ENCODE measurements around the gene ASIC2.

Gene ASIC2

GRCh38 chr17:33152783-33153182 lies 140.3 kb downstream of the ASIC2 start:
- TF ChIP-seq Cebpa-rat (IDR thresholded peaks at IDR 0.05), result no peak
- no peaks in the 10 kb centered on the region for H3K9me3 ChIP-seq
- no peak overlapping the region for H3K9ac ChIP-seq
- H3K4me1 ChIP-seq, result peaks cover 58% of the 10 kb centered on the region
- no peaks in the 10 kb centered on the region for H3K36me3 ChIP-seq
- peak overlapping the region; percentile 89 for H3K4me2 ChIP-seq
- peaks cover 20% of the 10 kb centered on the region; the same call in 1 of the 2 replicates for H4K20me1 ChIP-seq
- H3K27me3 ChIP-seq, result no peaks in the 10 kb centered on the region
- H3K27ac ChIP-seq, result 0 out of 2 replicates have a peak overlapping the region, but pooled peaks have one; percentile 11
- peak overlapping the region; percentile 53 for H3K4me3 ChIP-seq

DNA sequence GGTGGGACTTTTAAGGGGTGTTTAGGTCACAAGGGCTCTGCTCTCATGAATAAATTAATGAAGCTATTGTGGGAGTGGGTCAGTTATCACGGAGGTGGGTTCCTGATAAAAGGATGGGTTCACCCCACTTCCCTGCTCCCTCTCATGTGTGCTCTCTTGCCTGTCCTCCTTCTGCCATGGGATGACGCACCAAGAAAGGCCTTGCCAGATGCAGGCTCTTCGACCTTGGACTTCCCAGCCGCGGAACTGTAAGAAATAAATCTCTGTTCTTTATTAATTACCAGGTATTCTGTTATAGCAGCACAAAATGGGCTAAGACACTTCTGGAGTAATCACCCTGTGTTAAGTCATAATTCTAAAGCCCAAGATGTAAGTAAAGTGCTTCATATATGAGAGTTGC lies 141.5 kb downstream of the ASIC2 start:
- H3K27me3 ChIP-seq, result no peaks in the 10 kb centered on the region
- no peaks in the 10 kb centered on the region for H3K9me3 ChIP-seq
- H3K9ac ChIP-seq, result no peak overlapping the region
- no peak overlapping the region for H3K27ac ChIP-seq
- H3K36me3 ChIP-seq, result no peaks in the 10 kb centered on the region
- no peak for TF ChIP-seq Cebpa-rat (IDR thresholded peaks at IDR 0.05)
- peak overlapping the region; percentile 89 for H3K4me2 ChIP-seq
- peaks cover 58% of the 10 kb centered on the region for H3K4me1 ChIP-seq
- peaks cover 20% of the 10 kb centered on the region; the same call in 1 of the 2 replicates for H4K20me1 ChIP-seq
- H3K4me3 ChIP-seq, result peak overlapping the region; percentile 53; the same call in 1 of the 2 replicates

DNA sequence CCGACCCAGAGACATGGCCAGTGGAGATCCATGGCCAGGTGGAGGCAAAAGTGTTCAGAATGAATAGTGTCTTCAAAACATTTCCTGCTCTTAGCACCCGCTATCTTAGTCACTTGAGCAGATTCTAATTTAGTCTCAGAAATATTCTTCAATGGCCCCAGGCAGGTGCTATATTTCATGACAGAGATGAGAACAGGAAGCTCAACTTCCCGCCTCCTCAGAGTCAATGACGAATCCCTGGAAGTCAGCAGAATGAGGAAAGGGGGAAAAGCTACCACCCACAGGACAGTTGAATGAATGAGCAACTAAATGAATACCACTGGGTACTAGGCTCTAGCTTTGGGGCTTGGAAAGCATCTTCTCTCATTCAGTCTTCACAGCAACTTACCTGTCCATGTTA lies 147.2 kb downstream of the ASIC2 start:
- Histone ChIP-seq H3K4me1 (peaks cover 18% of the 10 kb centered on the region), H3K27ac (no peak overlapping the region), H3K27me3 (no peaks in the 10 kb centered on the region), H3K9ac (no peak overlapping the region), H4K20me1 (peaks cover 6% of the 10 kb centered on the region; the same call in 1 of the 2 replicates), H3K9me3 (no peaks in the 10 kb centered on the region), H3K4me2 (no peak overlapping the region), H3K36me3 (no peaks in the 10 kb centered on the region), H3K4me3 (no peak overlapping the region)
- no peak for TF ChIP-seq Cebpa-rat (IDR thresholded peaks at IDR 0.05)

GRCh38 chr17:33144837-33145236 lies 148.3 kb downstream of the ASIC2 start:
- TF ChIP-seq Cebpa-rat (IDR thresholded peaks at IDR 0.05), result no peak
- Histone ChIP-seq H3K27ac (no peak overlapping the region), H3K9ac (no peak overlapping the region), H3K4me2 (no peak overlapping the region), H3K27me3 (no peaks in the 10 kb centered on the region), H3K4me1 (peaks cover 18% of the 10 kb centered on the region), H3K9me3 (no peaks in the 10 kb centered on the region), H3K4me3 (no peak overlapping the region), H4K20me1 (peaks cover 17% of the 10 kb centered on the region; the same call in 1 of the 2 replicates), H3K36me3 (no peaks in the 10 kb centered on the region)

GRCh38 chr17:33142705-33143299 lies 150.3 kb downstream of the ASIC2 start:
- TF ChIP-seq Cebpa-rat (IDR thresholded peaks at IDR 0.05), result no peak
- Histone ChIP-seq H3K9ac (no peak overlapping the region), H3K4me1 (peaks cover 19% of the 10 kb centered on the region), H3K36me3 (no peaks in the 10 kb centered on the region), H3K4me2 (no peak overlapping the region), H4K20me1 (peaks cover 31% of the 10 kb centered on the region; the same call in 1 of the 2 replicates), H3K4me3 (no peak overlapping the region), H3K27me3 (no peaks in the 10 kb centered on the region), H3K27ac (no peak overlapping the region), H3K9me3 (no peaks in the 10 kb centered on the region)

- H3K4me1 ChIP-seq, result peaks cover 26% of the 10 kb centered on the region
- no peaks in the 10 kb centered on the region for H3K9me3 ChIP-seq
- H3K4me2 ChIP-seq, result peak overlapping the region; percentile 59
- no peak overlapping the region for H3K27ac ChIP-seq
- no peaks in the 10 kb centered on the region for H3K27me3 ChIP-seq
- no peak for TF ChIP-seq Cebpa-rat (IDR thresholded peaks at IDR 0.05)
- no peak overlapping the region for H3K4me3 ChIP-seq
- H3K36me3 ChIP-seq, result no peaks in the 10 kb centered on the region
- no peak overlapping the region for H3K9ac ChIP-seq
- peaks cover 37% of the 10 kb centered on the region; the same call in 1 of the 2 replicates for H4K20me1 ChIP-seq
Measured at GRCh38 chr17:33140413-33141099, 152.5 kb downstream of the ASIC2 start.

DNA sequence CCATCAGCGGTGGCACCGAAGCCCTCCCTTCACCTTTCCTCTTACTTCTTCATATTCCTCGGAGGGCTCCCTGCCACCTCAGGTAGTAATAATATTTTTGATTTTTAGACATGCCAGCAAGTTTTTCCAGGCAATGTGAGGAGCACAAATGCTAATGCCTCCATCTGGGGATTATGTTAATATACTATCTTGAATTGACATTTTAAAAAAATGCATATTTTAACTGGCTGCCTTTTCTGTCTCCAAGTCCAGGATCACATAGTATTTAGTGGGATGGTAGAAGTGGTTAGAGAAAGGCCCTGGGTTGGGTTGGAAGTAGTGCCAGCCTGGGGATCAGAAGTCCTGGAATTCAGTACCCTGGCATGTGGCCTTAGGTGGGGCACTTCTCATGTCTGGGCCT lies 154.5 kb downstream of the ASIC2 start:
- no peak overlapping the region for H3K9ac ChIP-seq
- H3K27me3 ChIP-seq, result no peaks in the 10 kb centered on the region
- TF ChIP-seq Cebpa-rat (IDR thresholded peaks at IDR 0.05), result no peak
- no peaks in the 10 kb centered on the region for H3K9me3 ChIP-seq
- no peak overlapping the region for H3K4me2 ChIP-seq
- no peak overlapping the region for H3K4me3 ChIP-seq
- peaks cover 32% of the 10 kb centered on the region for H3K4me1 ChIP-seq
- no peak overlapping the region for H3K27ac ChIP-seq
- no peaks in the 10 kb centered on the region for H3K36me3 ChIP-seq
- H4K20me1 ChIP-seq, result peaks cover 37% of the 10 kb centered on the region; the same call in 1 of the 2 replicates

DNA sequence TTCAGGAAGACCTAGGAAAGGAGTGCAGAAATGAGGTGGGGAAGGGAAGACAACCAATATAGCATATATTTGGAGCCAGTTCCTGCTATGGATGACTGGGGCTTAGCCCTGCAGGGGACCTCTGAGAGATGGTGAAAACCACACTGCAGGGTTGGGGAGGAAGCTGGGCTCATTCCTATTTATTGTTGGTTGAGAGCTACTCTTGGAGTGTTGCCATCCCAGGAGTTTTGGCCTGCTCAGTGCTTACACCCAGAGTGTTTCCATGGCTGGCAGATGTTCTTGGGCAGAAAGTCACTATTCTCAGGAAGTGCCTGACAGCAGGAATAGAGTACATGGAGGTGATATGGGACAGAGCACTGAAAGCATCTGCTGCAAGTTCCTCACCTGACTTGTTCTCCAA lies 155.7 kb downstream of the ASIC2 start:
- Histone ChIP-seq H3K4me3 (no peak overlapping the region), H3K27me3 (no peaks in the 10 kb centered on the region), H3K27ac (no peak overlapping the region), H3K9ac (no peak overlapping the region), H3K4me1 (peaks cover 33% of the 10 kb centered on the region), H3K36me3 (no peaks in the 10 kb centered on the region), H3K4me2 (no peak overlapping the region), H4K20me1 (peaks cover 37% of the 10 kb centered on the region; the same call in 1 of the 2 replicates), H3K9me3 (no peaks in the 10 kb centered on the region)
- no peak for TF ChIP-seq Cebpa-rat (IDR thresholded peaks at IDR 0.05)

DNA sequence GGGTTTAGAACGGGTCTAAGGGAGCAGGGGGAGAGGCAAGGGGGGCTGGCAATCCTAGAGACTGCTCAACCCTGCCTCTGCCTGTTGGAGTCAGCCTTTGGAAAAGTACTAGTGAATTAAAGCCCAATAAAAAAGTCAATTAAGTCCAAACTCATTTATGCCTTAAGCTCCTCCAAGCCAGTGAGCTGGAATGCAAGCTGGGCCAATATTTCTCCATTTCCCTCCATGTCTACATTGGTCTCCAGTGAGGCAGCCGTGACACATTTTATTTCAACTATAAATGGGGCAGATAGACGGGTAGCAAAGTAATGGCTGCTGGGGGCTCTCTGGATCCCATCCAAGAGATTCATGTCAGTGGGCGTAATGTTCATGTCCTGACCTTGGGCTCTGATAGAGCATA lies 157.4 kb downstream of the ASIC2 start:
- no peak overlapping the region for H3K27ac ChIP-seq
- H3K4me3 ChIP-seq, result no peak overlapping the region
- H3K27me3 ChIP-seq, result no peaks in the 10 kb centered on the region
- H3K9ac ChIP-seq, result no peak overlapping the region
- H3K36me3 ChIP-seq, result no peaks in the 10 kb centered on the region
- H3K4me1 ChIP-seq, result peaks cover 24% of the 10 kb centered on the region
- H3K9me3 ChIP-seq, result no peaks in the 10 kb centered on the region
- no peak overlapping the region for H3K4me2 ChIP-seq
- no peak for TF ChIP-seq Cebpa-rat (IDR thresholded peaks at IDR 0.05)
- peaks cover 28% of the 10 kb centered on the region; the same call in 1 of the 2 replicates for H4K20me1 ChIP-seq

DNA sequence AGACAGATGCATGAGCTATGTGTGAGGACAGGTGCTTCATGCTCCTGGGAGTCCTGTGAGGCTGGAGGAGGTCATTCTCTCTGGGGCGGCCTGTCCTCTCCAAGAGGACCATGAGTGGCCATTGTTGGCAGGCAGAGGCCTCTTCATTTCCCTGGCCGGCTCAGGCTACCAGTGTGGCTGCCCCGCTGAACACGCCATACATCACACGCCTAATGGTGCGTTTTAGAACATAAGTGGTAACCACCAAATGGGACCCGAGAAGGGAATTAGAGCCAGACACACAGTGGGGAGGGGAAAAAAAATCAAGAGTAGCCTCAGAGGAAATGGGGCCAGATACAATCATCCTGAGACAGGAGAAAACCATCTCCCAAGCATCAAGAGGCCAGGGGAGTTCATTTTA lies 161.5 kb downstream of the ASIC2 start:
- Histone ChIP-seq H3K27ac (no peak overlapping the region), H3K4me1 (peaks cover 7% of the 10 kb centered on the region; the same call in 1 of the 2 replicates), H3K4me2 (no peak overlapping the region), H3K9me3 (no peaks in the 10 kb centered on the region), H3K36me3 (no peaks in the 10 kb centered on the region), H3K4me3 (no peak overlapping the region), H3K9ac (no peak overlapping the region), H4K20me1 (no peaks in the 10 kb centered on the region; the same call in 1 of the 2 replicates), H3K27me3 (no peaks in the 10 kb centered on the region)
- TF ChIP-seq Cebpa-rat (IDR thresholded peaks at IDR 0.05), result no peak
